ENCODE results near the gene DNAI4. TPM values are rescaled to one million over a fixed set of nuclear protein-coding genes. Genes with fewer than 3 reads are reported as not detected.
A peak's percentile ranks its signal among the peaks of the same experiment; 100 is the strongest.

Gene DNAI4
- total RNA-seq, 1 donor from 2014 or later, result 14.3 TPM

DNA sequence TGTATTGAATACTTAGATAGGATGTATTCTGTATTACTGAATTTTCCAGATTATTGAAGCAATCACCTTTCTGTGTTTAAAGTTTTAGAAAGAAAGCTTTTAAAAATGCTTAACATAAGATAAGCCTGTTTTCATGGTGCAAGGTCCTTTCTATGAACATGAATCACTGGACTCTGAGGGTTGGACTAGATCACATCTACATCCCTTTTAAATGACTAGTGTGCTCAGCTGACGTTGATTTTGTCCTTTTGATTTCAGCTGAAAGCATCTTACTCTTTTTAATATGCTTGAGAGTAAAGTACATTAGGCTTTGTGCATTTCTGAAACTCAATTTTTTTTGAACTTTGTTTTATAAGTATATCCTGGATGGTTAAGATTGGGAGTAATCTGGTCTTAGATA is 16.3 kb upstream of the DNAI4 start:
- H3K9me3 Mint-ChIP-seq (ENCODE audit: low read depth), result no peaks in the 10 kb centered on the region

DNA sequence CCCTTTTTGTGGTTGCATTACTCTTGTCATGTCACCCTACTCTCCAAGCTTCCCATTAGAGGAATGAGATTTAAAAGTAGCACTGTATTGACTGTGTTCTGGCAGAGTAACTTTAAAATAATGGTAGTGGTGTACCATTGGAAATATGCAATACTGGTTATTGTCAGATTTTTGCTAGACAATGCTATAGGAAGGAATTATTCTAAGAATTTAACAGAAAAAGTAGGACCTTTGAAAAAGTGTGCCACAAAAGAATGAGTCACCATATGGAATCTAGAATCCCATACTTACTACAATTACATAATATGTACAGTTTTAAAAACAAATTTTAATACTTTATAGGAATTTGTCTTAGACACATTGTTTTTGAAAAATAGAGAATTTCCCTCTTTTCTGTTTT is 14.0 kb upstream of the DNAI4 start:
- TF ChIP-seq, protein P1, sequence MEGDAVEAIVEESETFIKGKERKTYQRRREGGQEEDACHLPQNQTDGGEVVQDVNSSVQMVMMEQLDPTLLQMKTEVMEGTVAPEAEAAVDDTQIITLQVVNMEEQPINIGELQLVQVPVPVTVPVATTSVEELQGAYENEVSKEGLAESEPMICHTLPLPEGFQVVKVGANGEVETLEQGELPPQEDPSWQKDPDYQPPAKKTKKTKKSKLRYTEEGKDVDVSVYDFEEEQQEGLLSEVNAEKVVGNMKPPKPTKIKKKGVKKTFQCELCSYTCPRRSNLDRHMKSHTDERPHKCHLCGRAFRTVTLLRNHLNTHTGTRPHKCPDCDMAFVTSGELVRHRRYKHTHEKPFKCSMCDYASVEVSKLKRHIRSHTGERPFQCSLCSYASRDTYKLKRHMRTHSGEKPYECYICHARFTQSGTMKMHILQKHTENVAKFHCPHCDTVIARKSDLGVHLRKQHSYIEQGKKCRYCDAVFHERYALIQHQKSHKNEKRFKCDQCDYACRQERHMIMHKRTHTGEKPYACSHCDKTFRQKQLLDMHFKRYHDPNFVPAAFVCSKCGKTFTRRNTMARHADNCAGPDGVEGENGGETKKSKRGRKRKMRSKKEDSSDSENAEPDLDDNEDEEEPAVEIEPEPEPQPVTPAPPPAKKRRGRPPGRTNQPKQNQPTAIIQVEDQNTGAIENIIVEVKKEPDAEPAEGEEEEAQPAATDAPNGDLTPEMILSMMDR (IDR thresholded peaks at IDR 0.05; ENCODE audit: unreplicated experiment), result no peak
- Mint-ChIP-seq H3K27ac (no peak overlapping the region), H3K4me1 (ENCODE audit: low read depth) (peaks cover 11% of the 10 kb centered on the region), H3K9me3 (ENCODE audit: low read depth) (no peaks in the 10 kb centered on the region), H3K4me3 (ENCODE audit: low read depth) (no peak overlapping the region), H3K36me3 (ENCODE audit: insufficient read depth) (peaks cover 2% of the 10 kb centered on the region), H3K27me3 (no peaks in the 10 kb centered on the region)
- no peak for DNase-seq (ENCODE audit: low spot score, unreplicated experiment)

More for the DNA sequence above, 16.3 kb upstream of the DNAI4 start:
- H3K4me1 Mint-ChIP-seq (ENCODE audit: low read depth), result peaks cover 4% of the 10 kb centered on the region
- TF ChIP-seq, protein P1 (IDR thresholded peaks at IDR 0.05; ENCODE audit: unreplicated experiment), result no peak
- H3K4me3 Mint-ChIP-seq (ENCODE audit: low read depth), result no peak overlapping the region
- no peaks in the 10 kb centered on the region for H3K27me3 Mint-ChIP-seq
- H3K27ac Mint-ChIP-seq, result peak overlapping the region; percentile 88
- no peak for DNase-seq (ENCODE audit: low spot score, unreplicated experiment)
- H3K36me3 Mint-ChIP-seq (ENCODE audit: insufficient read depth), result peaks cover 2% of the 10 kb centered on the region

DNA sequence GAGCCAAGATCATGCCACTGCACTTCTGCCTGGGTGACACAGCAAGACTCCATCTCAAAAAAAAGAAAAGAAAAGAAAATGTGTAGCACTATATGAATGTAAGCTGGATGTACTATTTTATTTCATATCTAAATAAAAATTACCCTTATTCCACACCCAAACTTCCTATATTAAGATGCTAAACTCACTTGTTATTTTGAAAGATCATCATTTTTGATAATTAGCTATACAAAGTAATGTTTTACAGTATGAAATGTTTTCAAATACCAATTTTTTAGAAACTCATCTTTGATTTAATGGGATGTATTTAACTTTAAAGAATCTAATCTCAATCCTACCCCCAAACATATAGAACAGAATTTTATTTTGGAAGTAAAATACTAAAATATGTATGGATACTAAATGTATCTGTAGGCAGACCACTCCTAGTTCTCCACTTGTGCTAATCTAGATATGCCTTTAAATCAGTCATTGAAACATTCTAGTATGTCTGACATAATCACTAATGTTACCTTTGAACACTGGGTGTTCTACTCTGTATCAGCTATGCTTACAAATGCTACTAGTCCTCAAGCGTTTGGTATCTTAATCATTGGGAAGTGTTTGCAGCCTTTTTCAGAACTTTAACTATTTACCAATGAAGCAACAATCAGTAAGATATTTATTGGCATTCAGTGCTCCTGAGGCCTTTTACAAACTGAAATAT is 13.0 kb upstream of the DNAI4 start:
- peaks cover 2% of the 10 kb centered on the region for H3K36me3 Mint-ChIP-seq (ENCODE audit: insufficient read depth)
- H3K4me1 Mint-ChIP-seq (ENCODE audit: low read depth), result peaks cover 16% of the 10 kb centered on the region
- no peaks in the 10 kb centered on the region for H3K27me3 Mint-ChIP-seq
- TF ChIP-seq, protein P1 (IDR thresholded peaks at IDR 0.05; ENCODE audit: unreplicated experiment), result no peak
- DNase-seq (ENCODE audit: low spot score, unreplicated experiment), result no peak
- H3K4me3 Mint-ChIP-seq (ENCODE audit: low read depth), result no peak overlapping the region
- H3K27ac Mint-ChIP-seq, result no peak overlapping the region
- no peaks in the 10 kb centered on the region for H3K9me3 Mint-ChIP-seq (ENCODE audit: low read depth)

DNA sequence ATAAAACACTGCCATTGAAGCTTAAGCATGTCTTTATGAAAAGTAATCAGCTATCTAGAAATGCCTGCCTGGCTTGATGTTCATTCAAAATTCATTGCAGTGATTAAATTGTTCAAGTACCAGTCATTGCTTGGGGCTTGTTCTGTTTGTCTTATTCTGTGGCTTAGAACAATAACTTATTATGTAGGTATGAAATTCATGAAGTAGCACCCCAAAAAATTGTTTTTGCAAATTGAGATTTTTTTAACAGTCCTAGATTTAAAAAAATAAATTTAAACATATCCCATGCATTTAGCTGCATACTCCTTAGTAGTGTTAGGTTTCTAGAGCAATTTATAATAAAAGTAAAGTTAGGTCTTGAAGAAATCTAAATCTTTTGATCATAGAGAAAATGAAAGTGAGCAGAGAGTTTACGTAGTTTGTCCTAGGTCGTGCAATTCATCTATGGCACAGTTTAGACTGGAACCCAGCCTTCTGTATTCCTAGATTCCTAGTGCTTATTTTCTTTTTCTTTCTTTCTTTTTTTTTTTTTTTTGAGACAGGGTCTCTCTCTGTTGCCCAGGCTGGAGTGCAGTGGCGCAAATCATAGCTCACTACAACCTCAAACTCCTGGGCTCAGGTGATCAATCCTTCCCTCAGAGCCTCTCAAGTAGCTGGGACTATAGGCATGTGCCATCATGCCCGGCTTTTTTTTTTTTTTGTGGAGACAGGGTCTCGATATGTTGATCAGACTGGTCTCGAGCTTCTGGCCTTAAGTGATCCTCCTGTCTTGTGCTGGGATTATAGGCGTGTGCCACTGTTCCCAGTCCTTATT is 9.4 kb upstream of the DNAI4 start:
- Mint-ChIP-seq H3K27ac (no peak overlapping the region), H3K4me3 (ENCODE audit: low read depth) (no peak overlapping the region), H3K9me3 (ENCODE audit: low read depth) (no peaks in the 10 kb centered on the region), H3K27me3 (no peaks in the 10 kb centered on the region), H3K36me3 (ENCODE audit: insufficient read depth) (peaks cover 2% of the 10 kb centered on the region), H3K4me1 (ENCODE audit: low read depth) (peaks cover 29% of the 10 kb centered on the region)
- TF ChIP-seq, protein P1 (IDR thresholded peaks at IDR 0.05; ENCODE audit: unreplicated experiment), result no peak
- DNase-seq (ENCODE audit: low spot score, unreplicated experiment), result no peak

DNA sequence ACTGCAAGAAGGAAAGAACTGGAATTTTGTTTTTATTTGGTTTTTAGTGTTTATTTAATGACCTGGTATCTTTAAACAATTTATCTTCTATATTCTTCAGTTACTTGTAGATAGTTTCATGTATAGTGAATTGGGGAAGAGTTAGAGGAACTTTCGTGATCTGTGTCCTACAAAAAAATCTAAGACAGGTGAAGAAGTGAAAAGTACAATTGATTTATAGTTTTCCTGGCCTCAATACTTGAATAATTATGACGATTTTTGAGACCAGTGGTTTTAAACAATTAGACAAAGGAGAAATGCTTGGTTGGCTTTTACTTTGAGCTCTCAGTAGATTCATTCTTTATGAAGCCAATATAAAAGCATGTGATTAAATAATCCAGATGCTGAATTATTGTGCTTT is 7.6 kb upstream of the DNAI4 start:
- TF ChIP-seq, protein P1 (IDR thresholded peaks at IDR 0.05; ENCODE audit: unreplicated experiment), result no peak
- peak overlapping the region; percentile 2 for H3K4me3 Mint-ChIP-seq (ENCODE audit: low read depth)
- peaks cover 26% of the 10 kb centered on the region for H3K4me1 Mint-ChIP-seq (ENCODE audit: low read depth)
- H3K27me3 Mint-ChIP-seq, result no peaks in the 10 kb centered on the region
- H3K36me3 Mint-ChIP-seq (ENCODE audit: insufficient read depth), result peaks cover 2% of the 10 kb centered on the region
- H3K9me3 Mint-ChIP-seq (ENCODE audit: low read depth), result no peaks in the 10 kb centered on the region
- H3K27ac Mint-ChIP-seq, result no peak overlapping the region
- no peak for DNase-seq (ENCODE audit: low spot score, unreplicated experiment)

Data from progenitor cell of endocrine pancreas (in vitro differentiated cells).